HepG2 (cell line): ENCODE results near the gene ARL5C. TPM values are rescaled to one million over a fixed set of nuclear protein-coding genes. Genes with fewer than 3 reads are reported as not detected.
A peak's percentile ranks its signal among the peaks of the same experiment; 100 is the strongest.

Experiments
- ATAC-seq: fragments of 200-7000 bp; cut with Tn5 transposase; 3 replicates; pipeline ENCODE4 v1.9.1; 2020; ENCODE audit warnings: mild to moderate bottlenecking, moderate library complexity
- BruUV-seq: library from RNA; stranded (reverse); fragments of 400-500 nt; replicated peaks from 2 replicates; lab custom pipeline; 2021; lab: Mats Ljungman, UMichigan
- CTCF ChIA-PET: fragments of 300-600 bp; formaldehyde crosslinking; extraction: SDS; loops from one replicate; lab custom pipeline; 2021; ENCODE audit warnings: low total read pairs, inconsistent platforms, low intra/inter-chr PET ratio; lab: Yijun Ruan, JAX
- POLR2A ChIA-PET: fragments of 350-600 bp; sonication (Branson Sonifier 250); formaldehyde crosslinking; loops from one replicate; lab custom pipeline; 2020; ENCODE audit warnings: antibody characterized with exemption, inconsistent platforms; lab: Yijun Ruan, JAX
- DNase-seq: peaks from one replicate; pipeline ENCODE4 v3.0.0-alpha.2; 2015; ENCODE audit warnings: low spot score
- FAIRE-seq: peaks from 3 replicates; lab custom pipeline; 2011; peaks lifted over from hg19 to GRCh38; lab: Jason Lieb, UNC
- H2AFZ ChIP-seq: one replicate; pipeline ENCODE4 v1.6.1; 2011; ENCODE audit warnings: low read length, inconsistent platforms
- H3K27ac ChIP-seq: fragments of 300-600 bp; 3 replicates; pipeline ENCODE4 v1.8.0; 2011; ENCODE audit warnings: mixed run types, mild to moderate bottlenecking, mixed read lengths, low read length, inconsistent platforms; ENCODE audit not compliant: insufficient read depth; ENCODE audit errors: extremely low read length
- H3K27me3 ChIP-seq, 2 experiments: fragments of 200-600 bp in 1 of 2; 2 replicates in 1 of 2; 3 replicates in 1 of 2; pipeline versions ENCODE4 v1.6.0 to v1.8.0; 2011; ENCODE audit warnings: low read length in 2 of 2, mild to moderate bottlenecking in 2 of 2, moderate library complexity in 2 of 2, inconsistent platforms in 1 of 2; ENCODE audit not compliant: insufficient read depth in 2 of 2, control insufficient read depth in 1 of 2
- H3K36me3 ChIP-seq, 2 experiments: fragments of 200-600 bp in 1 of 2; replicated peaks in 1 of 2; 2 replicates in 1 of 2; 3 replicates in 1 of 2; pipeline versions ENCODE4 v1.5.1 to v1.8.0; 2011; ENCODE audit warnings: low read length in 2 of 2, inconsistent platforms in 1 of 2; ENCODE audit not compliant: insufficient read depth in 2 of 2, control insufficient read depth in 1 of 2
- H3K4me1 ChIP-seq: 2 replicates; pipeline ENCODE4 v1.5.1; 2012; ENCODE audit warnings: low read length, inconsistent platforms; ENCODE audit not compliant: insufficient read depth
- H3K4me2 ChIP-seq: 2 replicates; pipeline ENCODE4 v1.6.0; 2011; ENCODE audit warnings: low read depth, low read length, inconsistent platforms
- H3K4me3 ChIP-seq, 3 experiments: fragments of 200-600 bp in 1 of 3; sonication (generic), shearing (Covaris generic) in 1 of 3; replicated peaks in 1 of 3; 2 replicates each; pipeline ENCODE4 v1.5.1; 2011 to 2016; ENCODE audit warnings: low read length in 3 of 3, inconsistent platforms in 2 of 3, low read depth in 2 of 3, mild to moderate bottlenecking in 2 of 3, control low read depth in 1 of 3, mixed read lengths in 1 of 3; ENCODE audit not compliant: insufficient read depth in 1 of 3
- H3K79me2 ChIP-seq: one replicate; pipeline ENCODE4 v1.6.1; 2011; ENCODE audit warnings: low read length, inconsistent platforms; ENCODE audit not compliant: insufficient read depth
- H3K9ac ChIP-seq: 2 replicates; pipeline ENCODE4 v1.6.0; 2011; ENCODE audit warnings: mild to moderate bottlenecking, low read depth, low read length, inconsistent platforms; ENCODE audit not compliant: insufficient read depth
- H3K9me3 ChIP-seq: 2 replicates; pipeline ENCODE4 v1.5.1; 2012; ENCODE audit warnings: mild to moderate bottlenecking, low read length
- H4K20me1 ChIP-seq: 2 replicates; pipeline ENCODE4 v1.6.0; 2011; ENCODE audit warnings: inconsistent platforms, mild to moderate bottlenecking, low read length, moderate library complexity; ENCODE audit not compliant: insufficient read depth
- FOSL2 ChIP-seq: sonication (generic); formaldehyde crosslinking; IDR thresholded peaks from 2 replicates; pipeline ENCODE4 v1.4.0; 2020; ENCODE audit warnings: missing genetic modification reagents
- HES4 ChIP-seq: sonication (generic); formaldehyde crosslinking; IDR thresholded peaks from 2 replicates; pipeline ENCODE4 v1.9.0; 2021; ENCODE audit warnings: mild to moderate bottlenecking, missing genetic modification reagents, borderline replicate concordance
- ZNF10 ChIP-seq: sonication (generic); formaldehyde crosslinking; IDR thresholded peaks from 2 replicates; pipeline ENCODE4 v1.4.0; 2020; ENCODE audit warnings: mild to moderate bottlenecking, low read depth, missing genetic modification reagents, borderline replicate concordance
- ZNF335 ChIP-seq: sonication (generic); formaldehyde crosslinking; IDR thresholded peaks from 2 replicates; pipeline ENCODE4 v1.4.0; 2020; ENCODE audit warnings: missing genetic modification reagents
- ZNF513 ChIP-seq: sonication (generic); formaldehyde crosslinking; conservative IDR thresholded peaks from 2 replicates; pipeline ENCODE4 v1.5.0; 2020; ENCODE audit warnings: missing genetic modification reagents
- WGBS: methylation state at CpG from one replicate; pipeline ENCODE4 v1.1.6; 2017; ENCODE audit warnings: low lambda C conversion rate; 5-methylcytosine and 5-hydroxymethylcytosine counted together
- in situ Hi-C: cut with HindIII; loops from 2 replicates; pipeline ENCODE4 v1.10.0; 2017; ENCODE audit warnings: low pct_unique_long_range_greater_than_20kb; ENCODE audit not compliant: extremely low pct_ligation_motif_present
- intact Hi-C: fragments of 100-400 bp; cut with micrococcal nuclease; formaldehyde crosslinking; loops from one replicate; pipeline ENCODE4 v1.10.0; 2022; ENCODE audit not compliant: unreplicated experiment
- polyA plus RNA-seq, 8 experiments: library from polyadenylated mRNA; depleted of rRNA in 3 of 8; stranded (reverse) in 7 of 8; unstranded in 1 of 8; fragments of >200 nt; fragmentation: Illumina TruSeq in 4 of 8; extraction: Trizol in 4 of 8; gene quantifications; 2 replicates each; pipeline versions ENCODE4 v1.2.1 to v1.2.3, GENCODE V29; 2011 to 2016; ENCODE audit warnings: low read depth in 4 of 8, missing spikeins in 1 of 8, mixed read lengths in 1 of 8; ENCODE audit not compliant: insufficient read depth in 1 of 8
- total RNA-seq, 5 experiments: library from RNA; depleted of rRNA; stranded (reverse); fragments of >200 nt; fragmentation: Illumina TruSeq; extraction: Trizol; gene quantifications; 2 replicates each; pipeline ENCODE4 v1.2.3, GENCODE V29; 2016; ENCODE audit warnings: low read depth in 1 of 5
- TF ChIP-seq, protein P1 (sequence below): sonication (generic); formaldehyde crosslinking; IDR thresholded peaks from 2 replicates; pipeline ENCODE4 v1.5.1; 2020; ENCODE audit warnings: mild to moderate bottlenecking, missing genetic modification reagents, moderate library complexity
- TF ChIP-seq, protein P2 (sequence below): sonication (generic); formaldehyde crosslinking; IDR thresholded peaks from 2 replicates; pipeline ENCODE4 v1.4.0; 2020; ENCODE audit warnings: missing genetic modification reagents

Gene ARL5C
- total and polyA plus RNA-seq, 2 of the 13 experiments (the other 11 are each of a cell fraction or from before 2014, with no cell fraction given) = not detected

GRCh38 chr17:39213852-39214251, 47.9 kb upstream of the ARL5C start:
- 24% methylated on average over 6 of the region's 9 CpGs for WGBS
- Histone ChIP-seq H3K9ac (no peak overlapping the region), H2AFZ (no peak overlapping the region), H3K4me2 (no peak overlapping the region), H3K9me3 (no peaks in the 10 kb centered on the region), H3K79me2 (no peaks in the 10 kb centered on the region), H3K27ac (no peak overlapping the region), H3K27me3 (peaks cover 19 to 81% of the 10 kb centered on the region in 2 experiments), H3K36me3 (no peaks in the 10 kb centered on the region), H3K4me3 (no peak overlapping the region), H4K20me1 (no peaks in the 10 kb centered on the region), H3K4me1 (no peaks in the 10 kb centered on the region)
- no peak for DNase-seq
- in situ Hi-C loops (no loop called here), intact Hi-C loops (no loop called here)
- POLR2A ChIA-PET = no interaction called here
- BruUV-seq = no TSS peak
- CTCF ChIA-PET = no interaction called here
- TF ChIP-seq FOSL2 (peak; percentile 81), ZNF335 (CRISPR knock-in tag) (peak; percentile 94), HES4 (CRISPR knock-in tag) (no peak), ZNF513 (CRISPR knock-in tag) (no peak), ZNF10 (CRISPR knock-in tag) (no peak)
- TF ChIP-seq, protein P1, sequence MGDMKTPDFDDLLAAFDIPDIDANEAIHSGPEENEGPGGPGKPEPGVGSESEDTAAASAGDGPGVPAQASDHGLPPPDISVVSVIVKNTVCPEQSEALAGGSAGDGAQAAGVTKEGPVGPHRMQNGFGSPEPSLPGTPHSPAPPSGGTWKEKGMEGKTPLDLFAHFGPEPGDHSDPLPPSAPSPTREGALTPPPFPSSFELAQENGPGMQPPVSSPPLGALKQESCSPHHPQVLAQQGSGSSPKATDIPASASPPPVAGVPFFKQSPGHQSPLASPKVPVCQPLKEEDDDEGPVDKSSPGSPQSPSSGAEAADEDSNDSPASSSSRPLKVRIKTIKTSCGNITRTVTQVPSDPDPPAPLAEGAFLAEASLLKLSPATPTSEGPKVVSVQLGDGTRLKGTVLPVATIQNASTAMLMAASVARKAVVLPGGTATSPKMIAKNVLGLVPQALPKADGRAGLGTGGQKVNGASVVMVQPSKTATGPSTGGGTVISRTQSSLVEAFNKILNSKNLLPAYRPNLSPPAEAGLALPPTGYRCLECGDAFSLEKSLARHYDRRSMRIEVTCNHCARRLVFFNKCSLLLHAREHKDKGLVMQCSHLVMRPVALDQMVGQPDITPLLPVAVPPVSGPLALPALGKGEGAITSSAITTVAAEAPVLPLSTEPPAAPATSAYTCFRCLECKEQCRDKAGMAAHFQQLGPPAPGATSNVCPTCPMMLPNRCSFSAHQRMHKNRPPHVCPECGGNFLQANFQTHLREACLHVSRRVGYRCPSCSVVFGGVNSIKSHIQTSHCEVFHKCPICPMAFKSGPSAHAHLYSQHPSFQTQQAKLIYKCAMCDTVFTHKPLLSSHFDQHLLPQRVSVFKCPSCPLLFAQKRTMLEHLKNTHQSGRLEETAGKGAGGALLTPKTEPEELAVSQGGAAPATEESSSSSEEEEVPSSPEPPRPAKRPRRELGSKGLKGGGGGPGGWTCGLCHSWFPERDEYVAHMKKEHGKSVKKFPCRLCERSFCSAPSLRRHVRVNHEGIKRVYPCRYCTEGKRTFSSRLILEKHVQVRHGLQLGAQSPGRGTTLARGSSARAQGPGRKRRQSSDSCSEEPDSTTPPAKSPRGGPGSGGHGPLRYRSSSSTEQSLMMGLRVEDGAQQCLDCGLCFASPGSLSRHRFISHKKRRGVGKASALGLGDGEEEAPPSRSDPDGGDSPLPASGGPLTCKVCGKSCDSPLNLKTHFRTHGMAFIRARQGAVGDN (CRISPR knock-in tag) = peak; percentile 34
- TF ChIP-seq, protein P2, sequence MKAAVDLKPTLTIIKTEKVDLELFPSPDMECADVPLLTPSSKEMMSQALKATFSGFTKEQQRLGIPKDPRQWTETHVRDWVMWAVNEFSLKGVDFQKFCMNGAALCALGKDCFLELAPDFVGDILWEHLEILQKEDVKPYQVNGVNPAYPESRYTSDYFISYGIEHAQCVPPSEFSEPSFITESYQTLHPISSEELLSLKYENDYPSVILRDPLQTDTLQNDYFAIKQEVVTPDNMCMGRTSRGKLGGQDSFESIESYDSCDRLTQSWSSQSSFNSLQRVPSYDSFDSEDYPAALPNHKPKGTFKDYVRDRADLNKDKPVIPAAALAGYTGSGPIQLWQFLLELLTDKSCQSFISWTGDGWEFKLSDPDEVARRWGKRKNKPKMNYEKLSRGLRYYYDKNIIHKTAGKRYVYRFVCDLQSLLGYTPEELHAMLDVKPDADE (CRISPR knock-in tag) = no peak
- no peak for FAIRE-seq
- peak; percentile 50 for ATAC-seq
